Adrenal gland (tissue), 5 donors: ENCODE measurements around the gene PTX3.

ENCODE experiments used
- POLR2A ChIP-seq, 2 donors: fragments of 450-650 bp; IDR thresholded peaks; one replicate each; pipeline ENCODE4 v1.6.1; 2017; ENCODE audit warnings: antibody characterized with exemption in 2 of 2, mild to moderate bottlenecking in 2 of 2, moderate library complexity in 1 of 2
- TF ChIP-seq, protein P1 (sequence below), 6 experiments: fragments of 450-650 bp in 4 of 6; fragments of 200-600 bp in 2 of 6; sonication (generic) in 1 of 6; IDR thresholded peaks; 1 replicate in 5 of 6; 2 replicates in 1 of 6; pipeline versions ENCODE4 v1.5.1 to v1.8.0; 2016 to 2021; ENCODE audit warnings: antibody characterized with exemption in 6 of 6, mild to moderate bottlenecking in 2 of 6, moderate library complexity in 1 of 6
- donor health status: DM: no; HTN: no; CAD: no.

DNA sequence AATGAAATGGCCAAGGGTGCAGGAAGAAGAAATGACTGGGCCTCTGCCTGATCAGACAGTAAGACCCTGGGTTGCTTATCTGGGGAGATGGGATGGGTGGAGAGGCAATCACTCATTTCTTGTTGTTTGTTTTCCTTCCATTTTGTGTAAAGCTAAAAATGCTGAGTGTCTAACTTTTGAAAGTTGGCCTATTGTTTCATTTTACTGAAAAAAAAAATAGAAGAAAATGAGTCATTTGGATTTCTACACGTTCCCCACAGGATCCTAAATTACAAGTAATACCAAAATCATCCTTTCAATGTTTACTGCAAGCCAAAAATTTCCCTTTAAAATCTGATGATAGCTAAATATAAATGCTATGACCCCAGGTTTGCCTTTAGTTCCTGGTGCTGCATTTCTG lies 30.6 kb downstream of the PTX3 start:
- TF ChIP-seq, protein P1, sequence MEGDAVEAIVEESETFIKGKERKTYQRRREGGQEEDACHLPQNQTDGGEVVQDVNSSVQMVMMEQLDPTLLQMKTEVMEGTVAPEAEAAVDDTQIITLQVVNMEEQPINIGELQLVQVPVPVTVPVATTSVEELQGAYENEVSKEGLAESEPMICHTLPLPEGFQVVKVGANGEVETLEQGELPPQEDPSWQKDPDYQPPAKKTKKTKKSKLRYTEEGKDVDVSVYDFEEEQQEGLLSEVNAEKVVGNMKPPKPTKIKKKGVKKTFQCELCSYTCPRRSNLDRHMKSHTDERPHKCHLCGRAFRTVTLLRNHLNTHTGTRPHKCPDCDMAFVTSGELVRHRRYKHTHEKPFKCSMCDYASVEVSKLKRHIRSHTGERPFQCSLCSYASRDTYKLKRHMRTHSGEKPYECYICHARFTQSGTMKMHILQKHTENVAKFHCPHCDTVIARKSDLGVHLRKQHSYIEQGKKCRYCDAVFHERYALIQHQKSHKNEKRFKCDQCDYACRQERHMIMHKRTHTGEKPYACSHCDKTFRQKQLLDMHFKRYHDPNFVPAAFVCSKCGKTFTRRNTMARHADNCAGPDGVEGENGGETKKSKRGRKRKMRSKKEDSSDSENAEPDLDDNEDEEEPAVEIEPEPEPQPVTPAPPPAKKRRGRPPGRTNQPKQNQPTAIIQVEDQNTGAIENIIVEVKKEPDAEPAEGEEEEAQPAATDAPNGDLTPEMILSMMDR (IDR thresholded peaks at IDR 0.05): no peak
- TF ChIP-seq POLR2A (IDR thresholded peaks at IDR 0.05): no peak
